Osteocyte (in vitro differentiated cells): ENCODE results near the gene PTPRN2. TPM values are rescaled to one million over a fixed set of nuclear protein-coding genes. Genes with fewer than 3 reads are reported as not detected.

ENCODE experiments used
- DNase-seq: peaks from one replicate; pipeline ENCODE4 v3.0.0; 2021; ENCODE audit warnings: mixed read lengths; ENCODE audit not compliant: unreplicated experiment; ENCODE audit errors: extremely low spot score
- H3K27ac Mint-ChIP-seq: one replicate; pipeline ENCODE4 v1.8.0; 2021; ENCODE audit warnings: mild to moderate bottlenecking, mixed read lengths; ENCODE audit not compliant: unreplicated experiment
- H3K27me3 Mint-ChIP-seq: one replicate; pipeline ENCODE4 v1.8.0; 2021; ENCODE audit warnings: mixed read lengths; ENCODE audit not compliant: unreplicated experiment
- H3K36me3 Mint-ChIP-seq: one replicate; pipeline ENCODE4 v1.8.0; 2021; ENCODE audit warnings: mixed read lengths; ENCODE audit not compliant: unreplicated experiment
- H3K4me1 Mint-ChIP-seq: one replicate; pipeline ENCODE4 v1.8.0; 2021; ENCODE audit warnings: mixed read lengths; ENCODE audit not compliant: unreplicated experiment
- H3K4me3 Mint-ChIP-seq: one replicate; pipeline ENCODE4 v1.8.0; 2021; ENCODE audit warnings: mild to moderate bottlenecking, moderate library complexity, mixed read lengths; ENCODE audit not compliant: unreplicated experiment
- H3K9me3 Mint-ChIP-seq: one replicate; pipeline ENCODE4 v1.8.0; 2021; ENCODE audit warnings: mixed read lengths; ENCODE audit not compliant: unreplicated experiment
- total RNA-seq: library from RNA; stranded (reverse); gene quantifications from 2 replicates; pipeline ENCODE4 v1.2.1, GENCODE V29; 2021
- TF ChIP-seq, protein P1 (sequence below): fragments of 200-600 bp; sonication (generic); IDR thresholded peaks from 2 replicates; pipeline ENCODE4 v1.5.0; 2021; ENCODE audit warnings: antibody characterized with exemption, mild to moderate bottlenecking, moderate library complexity

Gene PTPRN2
- total RNA-seq, 1 donor from 2014 or later = 0.59 TPM

DNA sequence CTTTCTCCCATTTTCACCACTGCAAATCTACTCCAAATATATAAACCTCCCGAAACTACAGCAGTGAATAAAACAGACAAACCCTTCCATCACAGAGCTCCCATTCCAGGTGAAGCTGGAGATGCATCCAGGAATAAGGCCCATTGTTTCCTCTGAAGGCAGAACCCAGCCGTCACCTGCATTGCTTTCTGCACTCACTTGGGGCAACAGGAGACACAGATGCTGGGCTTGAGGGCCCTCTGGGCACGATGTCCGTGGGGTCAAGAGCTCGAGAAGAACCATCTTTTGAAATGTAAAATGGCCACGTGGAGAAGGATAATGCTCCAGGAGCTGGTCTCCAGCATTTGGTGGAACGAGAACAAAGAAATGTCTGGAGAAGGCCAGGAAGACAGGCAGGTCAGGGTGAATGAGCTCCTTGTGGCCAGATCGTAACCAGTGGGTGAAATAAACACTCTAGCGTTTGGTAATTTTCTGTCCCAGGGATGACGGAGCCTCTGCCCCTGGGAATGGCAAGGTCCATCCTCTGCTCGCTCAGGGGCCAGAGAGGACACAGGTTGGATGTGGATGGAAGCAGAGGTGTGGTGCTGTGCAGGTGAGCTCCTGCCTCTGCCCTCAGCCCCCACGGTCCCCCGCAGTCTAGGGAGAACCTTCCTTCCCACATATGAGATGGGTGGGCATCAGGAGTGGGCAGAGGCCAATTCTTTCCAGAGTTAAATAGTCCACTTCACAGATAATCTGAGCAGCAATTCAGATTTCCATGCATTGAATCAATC is 694.7 kb downstream of the PTPRN2 start:
- Mint-ChIP-seq H3K4me3 (no peak overlapping the region), H3K27me3 (no peaks in the 10 kb centered on the region), H3K4me1 (no peaks in the 10 kb centered on the region), H3K27ac (no peak overlapping the region), H3K36me3 (no peaks in the 10 kb centered on the region), H3K9me3 (peaks cover 31% of the 10 kb centered on the region)
- no peak for DNase-seq
- TF ChIP-seq, protein P1, sequence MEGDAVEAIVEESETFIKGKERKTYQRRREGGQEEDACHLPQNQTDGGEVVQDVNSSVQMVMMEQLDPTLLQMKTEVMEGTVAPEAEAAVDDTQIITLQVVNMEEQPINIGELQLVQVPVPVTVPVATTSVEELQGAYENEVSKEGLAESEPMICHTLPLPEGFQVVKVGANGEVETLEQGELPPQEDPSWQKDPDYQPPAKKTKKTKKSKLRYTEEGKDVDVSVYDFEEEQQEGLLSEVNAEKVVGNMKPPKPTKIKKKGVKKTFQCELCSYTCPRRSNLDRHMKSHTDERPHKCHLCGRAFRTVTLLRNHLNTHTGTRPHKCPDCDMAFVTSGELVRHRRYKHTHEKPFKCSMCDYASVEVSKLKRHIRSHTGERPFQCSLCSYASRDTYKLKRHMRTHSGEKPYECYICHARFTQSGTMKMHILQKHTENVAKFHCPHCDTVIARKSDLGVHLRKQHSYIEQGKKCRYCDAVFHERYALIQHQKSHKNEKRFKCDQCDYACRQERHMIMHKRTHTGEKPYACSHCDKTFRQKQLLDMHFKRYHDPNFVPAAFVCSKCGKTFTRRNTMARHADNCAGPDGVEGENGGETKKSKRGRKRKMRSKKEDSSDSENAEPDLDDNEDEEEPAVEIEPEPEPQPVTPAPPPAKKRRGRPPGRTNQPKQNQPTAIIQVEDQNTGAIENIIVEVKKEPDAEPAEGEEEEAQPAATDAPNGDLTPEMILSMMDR = no peak

GRCh38 chr7:157890921-157891401 is 696.7 kb downstream of the PTPRN2 start:
- H3K27ac Mint-ChIP-seq = no peak overlapping the region
- TF ChIP-seq, protein P1 = no peak
- peaks cover 33% of the 10 kb centered on the region for H3K9me3 Mint-ChIP-seq
- DNase-seq = no peak
- no peaks in the 10 kb centered on the region for H3K4me1 Mint-ChIP-seq
- H3K36me3 Mint-ChIP-seq = no peaks in the 10 kb centered on the region
- no peaks in the 10 kb centered on the region for H3K27me3 Mint-ChIP-seq
- H3K4me3 Mint-ChIP-seq = no peak overlapping the region

DNA sequence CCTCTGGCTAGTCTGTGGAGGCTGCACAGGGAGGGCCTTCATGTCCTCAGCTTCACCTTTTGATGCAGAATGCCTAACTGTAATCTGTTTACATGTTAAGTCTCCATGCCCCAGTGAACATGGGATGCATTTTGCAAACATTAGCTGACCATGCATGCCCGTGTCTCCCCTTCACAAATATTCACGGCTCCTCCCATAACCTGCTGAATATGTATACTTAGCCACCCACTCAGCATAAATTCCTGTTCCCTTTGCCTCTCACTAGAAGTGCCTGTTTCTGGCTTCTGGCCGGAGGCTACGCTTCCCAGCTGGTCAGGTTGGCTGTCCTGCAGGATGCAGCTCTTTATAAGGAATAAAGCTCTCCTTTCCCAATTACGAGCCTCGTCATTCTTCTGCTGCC is 698.1 kb downstream of the PTPRN2 start:
- H3K27ac Mint-ChIP-seq = no peak overlapping the region
- H3K36me3 Mint-ChIP-seq = no peaks in the 10 kb centered on the region
- no peak overlapping the region for H3K4me3 Mint-ChIP-seq
- peaks cover 37% of the 10 kb centered on the region for H3K9me3 Mint-ChIP-seq
- DNase-seq = no peak
- TF ChIP-seq, protein P1 = no peak
- no peaks in the 10 kb centered on the region for H3K27me3 Mint-ChIP-seq
- H3K4me1 Mint-ChIP-seq = no peaks in the 10 kb centered on the region

DNA sequence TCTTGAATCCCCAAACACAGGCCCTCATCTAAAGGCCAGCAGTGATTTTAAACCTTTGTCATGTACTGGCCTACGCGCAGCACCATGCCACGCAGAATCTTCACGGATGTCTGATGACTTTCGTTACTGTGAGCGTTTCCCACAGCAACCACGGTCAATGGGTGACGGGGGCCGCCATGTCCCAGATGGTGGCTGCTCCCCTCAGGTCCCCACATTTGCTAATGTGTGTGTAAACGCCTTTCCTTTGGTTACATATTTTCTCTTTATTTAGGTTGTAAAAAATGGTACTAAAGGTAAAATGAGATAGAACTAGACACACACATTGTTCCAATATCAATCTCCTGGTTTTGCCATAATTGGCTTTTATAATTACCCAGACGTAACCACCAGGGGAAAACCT is 699.0 kb downstream of the PTPRN2 start:
- H3K27ac Mint-ChIP-seq = no peak overlapping the region
- H3K36me3 Mint-ChIP-seq = no peaks in the 10 kb centered on the region
- H3K4me1 Mint-ChIP-seq = no peaks in the 10 kb centered on the region
- no peaks in the 10 kb centered on the region for H3K27me3 Mint-ChIP-seq
- TF ChIP-seq, protein P1 = no peak
- peaks cover 36% of the 10 kb centered on the region for H3K9me3 Mint-ChIP-seq
- no peak overlapping the region for H3K4me3 Mint-ChIP-seq
- DNase-seq = no peak

DNA sequence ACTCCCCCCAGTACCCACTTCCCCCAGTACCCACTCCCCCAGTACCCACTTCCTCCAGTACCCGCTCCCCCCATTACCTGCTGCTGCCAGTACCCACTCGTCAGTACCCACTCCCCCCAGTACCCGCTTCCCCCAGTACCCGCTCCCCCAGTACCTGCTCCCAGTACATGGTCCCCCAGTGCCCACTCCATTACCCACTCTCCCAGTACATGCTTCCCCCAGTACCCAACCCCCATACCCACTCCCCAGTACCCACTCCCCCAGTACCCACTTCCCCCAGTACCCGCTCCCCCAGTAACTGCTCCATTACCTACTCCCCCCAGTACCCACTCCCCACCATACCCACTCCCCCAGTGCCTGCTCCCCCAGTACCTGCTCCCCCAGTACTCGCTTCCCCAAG is 700.2 kb downstream of the PTPRN2 start:
- no peak for DNase-seq
- H3K4me1 Mint-ChIP-seq = no peaks in the 10 kb centered on the region
- no peak overlapping the region for H3K27ac Mint-ChIP-seq
- H3K4me3 Mint-ChIP-seq = no peak overlapping the region
- TF ChIP-seq, protein P1 = no peak
- peaks cover 27% of the 10 kb centered on the region for H3K9me3 Mint-ChIP-seq
- no peaks in the 10 kb centered on the region for H3K36me3 Mint-ChIP-seq
- H3K27me3 Mint-ChIP-seq = no peaks in the 10 kb centered on the region
